TTC549 (cell line): ENCODE data around the gene CNIH2.
"Not testable (repeated sequence)": the region's sequence is repeated elsewhere in the genome, so short reads cannot be mapped to it uniquely, and the experiment has no call there.

Experiments used
- FAIRE-seq: peaks from 2 replicates; lab custom pipeline; 2012; peaks lifted over from hg19 to GRCh38; lab: Jason Lieb, UNC

The CNIH2 gene

DNA sequence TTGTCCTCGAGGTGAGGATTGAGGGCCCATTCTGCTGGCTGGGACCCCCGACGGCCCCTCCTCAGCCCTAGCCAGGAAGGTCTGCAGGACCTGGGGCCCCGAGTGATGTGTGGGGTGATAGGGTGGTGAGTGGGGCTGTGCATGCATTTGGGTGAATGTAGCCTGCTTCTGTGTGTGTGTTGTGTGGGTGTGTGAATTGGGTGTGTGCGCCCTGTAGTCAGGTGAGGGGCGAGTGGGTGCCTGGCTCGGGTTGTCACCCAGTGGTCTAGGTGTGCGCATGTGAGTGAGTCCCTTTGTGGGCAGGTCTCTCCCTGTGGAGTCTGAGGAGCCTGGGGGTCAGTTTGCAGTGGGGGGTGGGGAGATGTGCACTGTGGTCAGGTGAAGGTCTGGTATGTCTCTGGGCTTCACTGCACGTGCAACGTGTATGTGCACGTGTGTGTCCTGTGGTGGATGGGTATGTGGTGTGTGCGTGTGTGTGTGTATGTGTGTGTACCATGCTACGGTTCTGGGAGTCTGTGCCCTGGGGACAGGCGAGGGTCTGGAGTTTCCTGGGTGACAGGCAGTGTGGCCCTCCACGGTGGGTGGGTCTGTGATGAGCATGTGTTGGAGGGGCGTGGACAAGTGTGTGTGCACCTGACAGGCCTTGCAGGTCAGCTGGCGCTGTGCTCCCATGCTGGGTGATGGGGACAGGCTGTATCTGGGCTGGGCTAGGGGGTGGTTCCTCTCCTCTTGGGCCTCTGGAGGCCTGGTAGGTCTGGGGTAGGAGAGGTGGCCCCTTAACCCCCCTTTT lies 14.8 kb downstream of the CNIH2 start:
- no peak for FAIRE-seq

DNA sequence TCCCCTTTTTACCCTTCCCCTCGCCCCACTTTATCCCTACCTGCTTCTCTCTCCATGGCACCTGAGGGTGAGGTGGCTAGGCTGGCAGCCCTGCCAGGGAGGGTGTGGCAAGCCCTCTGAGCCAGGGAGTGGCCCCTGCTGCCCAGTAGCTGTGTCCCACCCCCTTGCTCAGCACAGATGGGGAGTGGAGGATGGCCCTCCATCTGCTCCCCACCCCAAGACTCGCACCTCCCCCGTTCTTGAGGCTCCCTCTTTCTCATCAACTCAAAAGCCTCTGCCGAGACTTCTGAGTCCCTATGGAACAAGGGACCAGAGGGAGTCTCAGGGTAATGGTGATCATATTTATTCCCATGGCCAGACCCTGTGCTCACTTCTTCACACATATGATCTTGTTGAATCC lies 15.4 kb downstream of the CNIH2 start:
- no peak for FAIRE-seq

DNA sequence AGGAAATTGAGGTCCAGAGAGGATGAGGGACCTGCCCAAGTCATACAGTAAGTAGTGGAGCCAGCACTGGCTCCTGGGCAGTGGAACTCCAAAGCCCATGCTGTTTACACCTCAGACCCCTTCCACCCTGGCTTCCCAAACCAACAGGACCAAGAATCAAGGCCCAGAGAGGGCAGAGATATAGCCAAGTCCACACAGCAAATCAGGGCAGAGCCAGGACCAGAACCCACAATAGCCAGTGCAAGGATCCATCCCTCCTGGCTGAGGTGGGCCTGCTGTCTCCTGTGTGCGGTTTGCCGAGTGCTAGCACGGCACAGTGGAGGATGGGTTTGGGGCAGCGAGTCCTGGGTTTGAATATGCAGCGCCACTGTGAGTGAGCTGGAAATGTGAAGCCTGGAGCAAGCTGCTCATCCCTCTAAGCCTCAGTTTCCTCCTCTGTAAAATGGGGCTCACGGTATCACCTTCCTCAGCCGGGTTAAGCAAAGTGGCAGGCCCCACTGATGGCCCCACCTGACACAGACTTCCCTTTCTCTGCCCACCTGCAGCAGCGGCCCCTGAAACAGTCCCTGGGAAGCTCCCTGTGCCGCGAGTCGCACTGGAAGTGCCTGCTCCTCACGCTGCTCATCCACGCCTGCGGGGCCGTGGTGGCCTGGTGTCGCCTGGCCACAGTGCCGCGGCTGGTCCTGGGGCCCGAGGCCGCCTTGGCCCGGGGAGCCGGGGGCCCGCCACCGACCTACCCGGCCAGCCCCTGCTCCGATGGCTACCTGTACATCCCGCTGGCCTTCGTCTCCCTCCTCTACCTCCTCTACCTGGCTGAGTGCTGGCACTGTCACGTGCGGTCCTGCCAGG lies 16.0 kb downstream of the CNIH2 start:
- no peak for FAIRE-seq

DNA sequence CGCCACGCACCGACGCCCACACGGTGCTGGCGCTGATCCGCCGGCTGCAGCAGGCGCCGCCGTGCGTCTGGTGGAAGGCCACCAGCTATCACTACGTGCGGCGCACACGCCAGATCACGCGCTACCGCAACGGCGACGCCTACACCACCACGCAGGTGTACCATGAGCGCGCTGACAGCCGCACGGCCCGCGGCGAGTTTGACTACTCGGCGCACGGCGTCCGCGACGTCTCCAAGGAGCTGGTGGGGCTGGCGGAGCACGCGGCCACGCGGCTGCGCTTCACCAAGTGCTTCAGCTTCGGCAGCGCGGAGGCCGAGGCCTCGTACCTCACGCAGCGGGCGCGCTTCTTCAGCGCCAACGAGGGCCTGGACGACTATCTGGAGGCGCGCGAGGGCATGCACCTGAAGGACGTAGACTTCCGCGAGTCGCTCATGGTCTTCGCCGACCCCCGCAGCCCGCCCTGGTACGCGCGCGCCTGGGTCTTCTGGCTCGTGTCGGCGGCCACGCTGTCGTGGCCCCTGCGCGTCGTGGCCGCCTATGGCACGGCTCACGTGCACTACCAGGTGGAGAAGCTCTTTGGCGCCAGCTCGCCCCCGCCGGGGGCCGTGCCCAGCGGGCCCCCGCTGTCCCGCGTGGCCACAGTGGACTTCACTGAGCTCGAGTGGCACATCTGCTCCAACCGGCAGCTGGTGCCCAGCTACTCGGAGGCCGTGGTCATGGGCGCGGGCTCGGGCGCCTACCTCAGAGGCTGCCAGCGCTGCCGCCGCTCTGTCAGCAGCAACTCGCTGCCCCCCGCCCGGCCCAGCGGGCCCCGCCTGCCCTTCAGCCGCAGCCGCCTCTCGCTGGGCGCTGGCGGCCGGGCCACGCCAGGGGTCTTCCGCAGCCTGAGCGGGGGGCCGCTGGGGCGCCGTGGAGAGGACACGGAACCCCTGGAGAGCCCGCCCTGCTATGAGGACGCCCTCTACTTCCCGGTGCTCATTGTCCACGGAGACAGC lies 16.9 kb downstream of the CNIH2 start:
- FAIRE-seq = no peak

DNA sequence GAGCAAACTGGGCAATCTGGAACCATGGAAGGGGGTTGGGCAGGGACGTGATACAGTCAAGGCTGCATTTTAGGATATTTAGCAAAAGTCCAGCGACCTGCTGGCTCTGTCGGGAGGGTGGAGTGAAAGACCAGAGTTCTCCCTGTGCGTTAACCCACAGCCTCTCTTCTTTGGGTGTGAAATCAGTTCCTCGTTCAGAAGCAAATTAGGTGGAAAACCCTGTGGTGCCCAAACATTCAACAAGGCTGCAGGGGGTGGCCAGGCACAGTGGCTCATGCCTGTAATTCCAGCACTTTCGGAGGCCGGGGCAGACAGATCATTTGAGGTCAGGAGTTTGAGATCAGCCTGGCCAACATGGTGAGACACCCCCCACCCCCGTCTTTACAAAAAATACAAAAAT lies 19.6 kb downstream of the CNIH2 start:
- FAIRE-seq = no peak

DNA sequence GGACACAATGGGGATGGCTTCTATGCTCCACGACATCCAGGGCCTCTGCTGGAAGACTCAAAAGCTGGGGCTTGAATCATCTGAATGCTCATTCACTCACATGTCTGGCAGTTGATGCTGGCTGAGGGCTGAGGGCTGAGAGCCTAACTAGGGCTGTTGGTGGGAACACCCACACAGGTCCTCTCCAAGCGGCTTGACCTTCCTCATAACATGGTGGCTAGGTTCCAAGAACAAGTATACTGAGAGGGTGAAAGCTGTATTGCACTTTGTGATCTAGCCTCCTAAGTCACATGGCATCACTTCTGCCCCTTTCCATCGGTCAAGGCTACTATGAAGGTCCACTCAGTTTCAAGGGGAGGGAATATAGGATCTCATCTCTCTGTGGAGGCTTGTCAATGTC lies 21.2 kb downstream of the CNIH2 start:
- FAIRE-seq = no peak

DNA sequence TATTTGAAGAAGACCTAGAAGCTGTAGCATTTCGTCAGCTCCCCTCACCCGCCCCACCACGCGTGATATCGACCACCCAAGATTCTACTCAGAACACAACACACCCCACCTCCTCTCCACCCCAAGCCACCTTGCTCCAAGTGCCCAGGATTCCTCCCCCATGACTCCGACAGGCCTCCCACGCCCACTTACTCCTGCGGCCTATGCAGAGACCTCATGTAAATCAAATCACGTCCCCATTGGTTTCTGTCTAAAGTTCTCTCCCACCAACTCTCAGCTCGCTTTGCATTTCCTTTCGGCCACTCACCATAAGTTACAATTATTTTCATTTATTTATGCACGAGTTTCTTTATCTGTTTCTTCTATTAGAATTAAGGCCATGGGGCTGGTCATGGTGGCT lies 24.7 kb downstream of the CNIH2 start:
- no peak for FAIRE-seq

DNA sequence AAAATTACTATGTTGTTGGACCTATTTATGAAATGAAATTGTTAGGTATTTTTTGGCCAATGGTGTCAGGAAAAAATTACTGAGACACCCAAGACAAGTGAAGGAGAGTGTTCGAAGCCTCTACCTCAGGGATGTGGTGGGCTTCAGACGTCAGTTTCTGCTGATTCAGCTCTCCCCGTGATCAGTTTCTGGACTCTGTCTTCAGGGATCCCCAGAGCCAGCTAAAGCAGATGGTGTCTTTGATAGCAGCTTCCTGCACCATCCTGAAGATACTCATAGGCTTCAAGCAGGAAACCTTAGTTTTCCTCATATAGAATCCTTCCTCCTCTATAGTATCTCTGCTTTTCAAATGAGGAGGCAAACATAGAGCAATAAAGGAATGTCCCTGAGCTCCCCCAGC lies 31.5 kb downstream of the CNIH2 start:
- FAIRE-seq = no peak

DNA sequence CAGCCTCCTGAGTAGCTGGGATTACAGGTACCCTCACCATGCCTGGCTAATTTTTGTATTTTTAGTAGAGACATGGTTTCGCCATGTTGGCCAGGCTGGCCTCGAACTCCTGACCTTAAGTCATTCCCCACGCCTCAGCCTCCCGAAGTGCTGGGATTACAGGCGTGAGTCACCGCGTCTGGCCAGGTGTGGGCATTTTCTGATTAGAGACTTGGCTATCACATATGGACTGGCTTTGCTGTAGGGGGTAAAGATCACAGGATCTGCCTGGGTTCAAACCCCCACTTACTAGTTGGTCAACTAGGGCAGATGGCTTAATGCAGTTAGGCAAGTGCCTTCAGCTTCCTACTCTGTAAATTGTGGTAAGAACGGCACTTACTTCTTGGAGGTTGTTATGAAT lies 32.3 kb downstream of the CNIH2 start:
- FAIRE-seq = no peak

DNA sequence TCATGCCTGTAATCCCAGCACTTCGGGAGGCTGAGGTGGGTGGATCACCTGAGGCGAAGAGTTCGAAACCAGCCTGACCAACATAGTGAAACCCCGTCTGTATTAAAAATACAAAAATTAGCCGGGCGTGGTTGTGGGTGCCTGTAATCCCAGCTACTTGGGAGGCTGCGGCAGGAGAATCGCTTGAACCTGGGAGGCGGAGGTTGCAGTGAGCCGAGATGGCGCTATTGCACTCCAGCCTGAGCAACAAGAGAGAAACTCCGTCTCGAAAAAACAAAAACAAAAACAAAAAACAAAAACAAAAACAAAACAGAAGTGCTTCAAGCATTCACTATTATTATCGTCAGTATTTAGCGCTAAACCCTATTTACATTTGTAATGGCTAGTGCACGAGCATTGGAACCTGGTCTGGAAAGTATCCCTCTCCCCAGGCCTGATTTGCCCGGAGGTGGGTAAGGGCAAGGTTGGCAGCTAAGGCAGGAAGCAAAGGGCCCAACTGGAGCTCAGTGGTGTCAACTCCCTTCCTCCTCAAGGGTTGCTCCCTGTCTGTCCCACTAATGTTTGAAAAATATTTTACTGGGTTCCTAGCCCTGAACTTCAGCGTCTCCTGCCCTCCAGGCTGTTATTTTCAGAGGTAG lies 32.9 kb downstream of the CNIH2 start:
- not testable (repeated sequence) for FAIRE-seq

DNA sequence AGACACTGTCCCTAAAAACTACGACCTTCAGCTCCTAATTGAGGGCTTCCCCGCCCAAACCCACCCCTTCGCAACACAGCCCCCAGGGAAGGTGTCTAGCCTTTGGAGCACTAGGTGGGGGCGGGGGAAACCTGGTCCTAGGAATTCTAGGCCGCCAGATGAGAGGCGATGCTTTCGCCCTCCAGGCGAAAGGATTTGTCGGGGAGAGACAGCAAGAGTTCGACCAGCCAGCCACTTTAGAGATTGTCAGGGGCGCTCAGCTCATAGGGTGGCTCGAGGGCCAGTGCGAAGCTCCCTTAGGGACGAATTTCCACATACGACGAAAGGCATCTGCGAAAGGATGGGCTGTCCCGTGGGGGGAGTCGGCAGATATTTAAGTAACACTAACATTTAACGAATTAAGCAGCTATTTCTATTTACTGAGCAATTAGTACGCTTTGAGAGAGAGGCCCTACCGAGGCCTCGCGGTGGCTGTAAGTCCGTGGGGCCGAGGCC lies 33.5 kb downstream of the CNIH2 start:
- no peak for FAIRE-seq

DNA sequence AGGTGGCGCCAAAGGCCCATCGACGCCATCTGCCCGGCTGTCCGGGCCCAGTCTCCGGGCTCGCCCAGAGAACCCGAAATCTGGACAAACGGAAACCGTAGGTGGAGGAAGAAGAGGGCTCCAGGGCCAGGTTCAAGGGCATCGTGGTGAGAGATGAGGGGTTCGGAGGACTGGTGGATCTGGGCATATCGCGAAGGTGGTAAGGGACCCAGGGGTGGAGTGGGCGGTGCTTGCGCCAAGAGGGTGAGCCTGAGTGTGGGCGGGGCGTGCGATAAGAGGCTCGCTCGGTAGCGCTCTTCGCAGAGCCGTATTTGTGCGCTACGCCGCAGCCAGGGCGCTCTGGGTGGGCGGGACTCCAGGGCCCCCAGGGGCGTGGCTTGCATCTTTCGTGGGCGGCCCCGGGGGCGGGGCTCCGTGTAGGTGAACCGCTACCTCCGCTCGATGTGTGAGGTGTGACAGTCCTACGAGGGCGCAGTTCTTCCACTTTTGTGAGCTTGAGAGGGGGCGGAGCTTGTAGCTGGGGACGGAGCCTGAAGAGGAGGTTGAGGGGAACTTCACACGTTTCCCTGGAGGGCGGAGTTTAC lies 34.1 kb downstream of the CNIH2 start:
- FAIRE-seq = no peak

DNA sequence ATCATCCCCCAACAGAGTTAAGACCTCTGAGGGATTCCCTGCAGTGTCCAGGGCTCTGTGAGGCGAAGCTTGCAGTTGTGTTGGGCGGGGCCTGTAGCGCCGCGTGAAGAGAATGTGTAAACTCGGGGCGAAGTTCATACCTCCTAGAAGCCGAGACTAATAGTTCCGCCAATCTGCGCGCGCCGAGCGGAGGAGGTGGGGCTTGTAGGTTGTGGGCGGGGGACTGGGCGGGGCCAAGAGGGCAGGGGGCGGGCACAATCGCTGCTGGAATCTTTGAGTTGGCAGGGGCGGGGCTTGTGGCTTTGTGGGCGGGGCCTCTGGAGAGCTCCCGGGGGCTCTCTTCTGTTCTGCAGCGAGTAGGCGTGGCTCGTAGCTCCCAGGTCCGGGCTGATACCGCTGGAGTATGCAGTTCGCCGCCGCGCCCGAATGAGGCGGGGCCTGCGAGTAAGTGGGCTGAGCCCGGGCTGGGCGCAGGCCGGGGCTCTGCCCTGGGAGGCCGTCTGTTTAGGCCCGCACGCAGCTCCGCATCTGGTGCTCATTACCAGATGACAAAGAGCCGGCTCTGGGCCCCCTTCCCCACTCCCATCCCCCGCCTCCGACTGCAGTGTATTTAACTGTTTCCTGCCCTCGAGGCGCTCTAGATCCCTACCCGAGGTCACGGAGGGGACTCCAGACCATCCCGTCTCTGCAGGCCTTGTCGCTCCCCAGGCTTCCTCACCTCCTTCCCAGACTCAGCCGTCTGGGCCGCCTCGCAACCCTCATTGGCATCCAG lies 34.8 kb downstream of the CNIH2 start:
- peak; percentile 82 for FAIRE-seq

DNA sequence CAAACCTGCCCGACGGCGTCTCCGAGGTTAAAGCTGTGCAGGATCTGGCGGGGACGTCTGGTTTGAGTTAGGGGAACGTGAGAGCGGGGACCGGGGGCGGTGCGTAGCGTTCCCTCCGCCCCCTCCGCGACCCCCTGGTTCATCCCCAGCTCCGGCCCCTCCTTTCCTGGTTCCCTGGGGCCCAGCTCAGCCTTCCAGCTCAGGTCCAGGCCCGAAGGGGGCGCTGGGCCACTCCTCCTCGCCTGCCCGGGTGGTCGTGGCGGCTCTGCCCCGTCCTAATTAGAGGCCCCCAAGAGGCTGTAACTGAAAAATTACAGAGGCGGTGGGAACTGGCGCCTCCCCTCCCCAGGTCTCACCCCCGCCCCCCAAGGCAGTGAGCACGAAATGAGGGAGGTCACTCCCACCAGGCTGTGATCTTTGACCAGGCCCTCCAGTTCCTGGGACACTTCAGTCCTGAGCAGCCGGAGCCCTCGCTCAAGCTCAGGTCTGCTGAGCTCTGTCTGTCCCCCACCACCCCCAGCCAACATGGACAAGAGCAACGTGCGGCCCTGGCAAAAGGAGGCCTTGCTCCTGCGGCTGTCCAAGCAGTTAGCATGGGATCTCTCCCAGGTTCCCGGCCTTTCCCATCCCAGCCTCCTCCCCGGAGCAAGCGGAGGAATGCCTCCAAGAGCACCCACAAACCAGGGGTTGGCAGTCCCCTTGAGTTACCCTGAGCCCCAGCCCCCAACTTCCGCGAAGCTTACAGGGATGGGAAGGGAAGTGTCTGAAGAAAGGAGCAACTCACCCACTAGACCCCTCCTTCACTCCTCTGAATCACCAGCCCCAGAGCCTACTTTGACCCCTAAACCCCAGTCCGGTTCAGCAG lies 35.6 kb downstream of the CNIH2 start:
- no peak for FAIRE-seq

DNA sequence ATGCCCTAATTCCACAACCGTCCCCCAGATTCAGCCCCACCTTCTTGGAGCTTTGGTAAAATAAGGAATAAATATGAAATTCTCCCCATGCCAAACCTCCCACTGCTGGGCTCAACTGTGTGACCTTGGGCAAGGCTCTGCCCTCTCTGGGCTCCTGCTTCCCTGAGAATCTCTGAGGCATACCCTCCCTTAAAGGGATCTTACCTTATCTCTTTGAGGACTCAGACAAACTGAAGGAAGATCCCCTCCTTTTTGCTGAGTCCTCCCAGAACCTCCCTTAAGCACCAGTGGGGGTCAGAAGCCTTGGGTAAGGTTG lies 36.2 kb downstream of the CNIH2 start:
- FAIRE-seq = no peak

DNA sequence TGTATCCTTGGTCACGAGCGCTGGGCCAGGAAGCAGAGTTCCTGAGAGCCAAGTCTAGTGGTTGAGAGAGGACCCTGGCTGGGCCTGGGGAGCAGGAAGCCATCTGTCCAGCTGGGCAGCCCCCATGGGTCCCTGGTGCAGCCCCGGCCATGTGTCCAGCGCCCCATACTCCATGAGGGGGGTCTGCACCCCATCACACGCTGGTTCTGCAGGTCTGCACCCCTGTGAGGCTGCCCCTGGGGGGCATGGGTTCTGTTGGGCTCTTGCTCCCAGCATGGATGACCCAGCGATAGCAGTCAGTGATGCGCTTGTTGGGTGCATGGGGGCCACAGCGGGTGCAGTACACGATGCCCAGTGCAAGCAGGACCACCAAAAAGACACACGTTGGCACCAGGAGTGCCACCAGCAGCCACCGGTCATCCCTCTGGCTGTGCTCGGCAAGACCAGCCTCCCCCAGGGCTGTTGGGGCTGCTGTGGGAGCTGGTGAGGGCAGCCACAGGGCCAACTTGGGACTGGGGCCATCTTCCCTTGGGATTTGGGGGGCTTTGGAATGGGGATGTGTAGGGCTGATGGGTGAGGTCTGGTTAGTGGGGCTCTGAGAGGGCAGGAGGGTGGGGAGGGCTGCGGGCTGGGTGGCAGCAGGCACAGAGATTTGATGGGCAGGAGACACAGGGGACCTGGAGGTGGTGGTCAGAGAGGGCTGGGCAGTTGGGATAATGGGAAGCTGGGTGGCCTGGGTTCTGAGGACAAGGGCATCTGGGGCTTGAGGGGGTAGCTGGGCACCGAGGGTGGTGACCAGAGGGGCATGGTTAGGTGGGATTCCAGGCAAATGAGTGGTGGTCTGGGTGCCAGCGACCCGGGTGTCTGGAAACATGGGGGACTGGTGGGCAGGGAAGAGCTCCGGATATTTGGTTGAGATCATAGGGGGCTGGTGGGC lies 36.9 kb downstream of the CNIH2 start:
- FAIRE-seq = no peak

DNA sequence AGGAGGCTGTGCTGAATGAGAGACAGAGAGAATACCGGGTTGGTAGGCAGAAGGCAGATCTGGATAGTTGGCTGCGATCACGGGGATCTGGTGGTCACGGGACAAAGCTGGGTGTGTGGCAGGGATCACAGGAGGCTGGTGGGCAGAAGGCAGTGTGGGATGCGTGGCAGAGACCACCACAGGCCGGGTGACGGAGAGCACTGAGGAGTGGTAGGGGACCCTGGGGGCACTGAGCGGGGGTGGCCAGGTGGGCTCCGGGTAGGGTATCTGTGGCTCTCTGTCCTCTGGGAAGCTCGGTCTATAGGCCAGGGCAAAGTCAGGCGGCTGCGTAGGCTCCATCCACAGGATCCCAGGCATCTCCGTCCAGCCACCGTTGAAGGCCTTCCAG lies 37.5 kb downstream of the CNIH2 start:
- no peak for FAIRE-seq

DNA sequence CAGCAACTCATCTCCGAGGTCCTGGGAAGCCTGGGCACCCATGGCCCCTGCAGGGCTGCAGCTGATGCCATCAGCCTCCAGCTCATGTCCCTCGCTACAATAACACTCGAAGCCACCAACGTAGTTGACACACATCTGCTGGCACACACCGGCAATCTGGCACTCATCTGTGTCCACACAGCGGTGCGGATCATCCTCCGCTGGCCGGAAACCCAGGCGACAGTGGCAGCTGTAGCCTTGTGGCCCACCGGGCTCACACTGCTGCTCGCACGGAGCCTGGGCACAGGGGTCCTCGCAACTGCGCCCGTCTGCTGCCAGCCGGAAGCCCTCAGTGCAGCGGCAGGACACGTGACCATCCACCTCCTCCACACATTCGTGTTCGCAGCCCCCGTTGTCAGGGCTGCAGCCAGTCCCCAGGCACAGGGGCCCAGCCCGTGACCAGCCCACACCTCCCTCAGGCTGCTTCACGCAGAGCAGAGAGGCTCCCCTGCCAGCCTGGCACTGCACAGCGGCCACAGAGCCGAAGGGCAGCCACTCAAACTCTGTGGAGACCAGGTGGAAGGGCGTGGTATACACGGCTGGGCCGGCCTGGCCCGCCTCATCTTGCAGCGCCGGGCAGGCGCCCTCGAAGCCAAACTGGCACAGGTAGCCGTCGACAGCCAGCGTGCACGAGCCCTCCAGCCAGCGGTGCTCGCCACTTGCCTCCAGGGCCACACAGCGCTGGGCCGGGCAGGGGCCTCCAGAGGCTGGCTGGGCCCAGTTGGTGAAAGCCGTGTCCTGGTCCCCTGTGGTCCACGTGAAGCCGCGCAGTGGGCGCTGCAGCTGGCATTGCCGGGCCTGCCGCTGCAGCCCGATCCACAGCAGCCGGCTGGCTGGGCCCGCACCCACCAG lies 38.2 kb downstream of the CNIH2 start:
- FAIRE-seq = no peak
